Measurements from ENCODE around the gene HOXD8. TPM values are rescaled to one million over a fixed set of nuclear protein-coding genes. Genes with fewer than 3 reads are reported as not detected.

HOXD8 gene
- total RNA-seq, 5 donors from 2014 or later (not counting 1 experiment from before 2014, with no cell fraction given): not detected

DNA sequence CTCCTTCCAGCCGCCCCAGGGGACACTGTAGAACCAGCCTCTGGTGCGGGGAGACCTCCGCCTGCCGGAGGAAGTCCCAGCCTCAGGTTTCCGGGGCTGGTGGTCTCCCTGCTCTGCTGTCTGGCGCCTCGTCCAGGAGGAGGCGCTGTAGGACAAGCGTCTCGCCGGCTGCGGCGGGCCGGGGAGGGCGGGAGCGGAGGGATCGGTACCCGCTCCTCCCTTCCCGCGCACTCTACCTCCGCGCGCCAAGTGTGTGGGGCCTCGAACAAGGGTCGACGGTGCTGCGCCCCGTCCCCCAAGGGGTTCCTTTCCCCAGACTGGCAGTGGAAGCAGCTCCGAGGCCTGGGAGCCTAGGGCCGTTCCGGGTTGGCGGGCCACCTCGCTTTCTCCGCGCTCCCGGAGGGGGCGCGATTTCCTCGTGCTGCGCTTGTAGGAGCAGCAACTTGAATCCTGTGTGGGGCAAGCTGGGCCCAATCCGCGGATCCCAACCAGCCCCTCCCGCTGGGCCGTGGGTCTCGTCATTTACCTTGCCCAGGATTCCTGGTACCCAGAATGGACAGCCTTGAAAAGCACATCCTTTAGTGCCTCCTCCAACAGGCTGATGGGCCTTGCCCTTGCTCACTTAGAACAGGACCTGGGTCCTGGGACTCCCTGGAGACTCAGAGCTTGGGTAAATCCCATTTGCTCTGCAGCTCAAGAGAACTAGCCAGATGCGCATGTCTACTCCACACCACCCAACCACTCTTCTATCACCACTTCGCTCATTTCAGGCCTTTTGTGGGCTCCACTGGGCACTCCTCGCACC lies 11.2 kb downstream of the HOXD8 start:
- Mint-ChIP-seq H3K9me3 (peaks cover 0 to 9% (median 4%) of the 10 kb centered on the region in 3 donors), H3K27ac (no peak overlapping the region), H3K4me1 (peaks cover 25 to 35% (median 33%) of the 10 kb centered on the region in 3 donors), H3K36me3 (no peaks in the 10 kb centered on the region), H3K27me3 (peaks cover 78 to 92% of the 10 kb centered on the region in 2 donors), H3K4me3 (peak overlapping the region in 2 of 3 donors; percentile 29 to 60)
- Histone ChIP-seq H3K27ac (ENCODE audit: low read length) (no peak overlapping the region), H3K4me1 (ENCODE audit: control insufficient read depth in 1 of 2, extremely low read depth in 1 of 2, insufficient read depth in 2 of 2, low read length in 2 of 2) (peaks cover 5 to 36% of the 10 kb centered on the region in 2 experiments), H3K27me3 (replicated peaks in 1 of 2; ENCODE audit: control insufficient read depth in 2 of 2, extremely low read depth in 1 of 2, insufficient read depth in 2 of 2, low read length in 1 of 2) (peaks cover 38 to 80% of the 10 kb centered on the region in 2 experiments), H3K4me3 (ENCODE audit: control insufficient read depth in 1 of 2, extremely low read depth in 1 of 2, low read length in 1 of 2) (peak overlapping the region; percentile 14 to 42), H3K9me3 (peaks cover 6% of the 10 kb centered on the region), H3K36me3 (ENCODE audit: control insufficient read depth in 2 of 2, extremely low read depth in 1 of 2, insufficient read depth in 1 of 2, low read length in 1 of 2) (no peaks in the 10 kb centered on the region)
- ATAC-seq (replicated peaks in 1 of 4) (peak; percentile 76 to 94 (median 79)), DNase-seq (peak; percentile 17 to 80 (median 57))
- 8% methylated on average over 47 of the region's 48 CpGs for WGBS (ENCODE audit: insufficient coverage)
- ChIA-PET POLR2A (interaction anchor here in 1 of 2 donors (0.6 kb wide), 1 partner anchor 314 kb away, joined by 7 read pairs; no protein-coding TSS in a partner anchor), CTCF (interaction anchor here (0.5 to 3.7 kb wide), 41 partner anchors 8 to 1626 kb away, joined by 3 to 31 read pairs (median 5); no protein-coding TSS in a partner anchor)

GRCh38 chr2:176142281-176142680 lies 12.8 kb downstream of the HOXD8 start:
- Histone ChIP-seq H3K9me3 (peaks cover 6% of the 10 kb centered on the region), H3K27ac (ENCODE audit: low read length) (no peak overlapping the region), H3K4me1 (ENCODE audit: control insufficient read depth in 1 of 2, extremely low read depth in 1 of 2, insufficient read depth in 2 of 2, low read length in 2 of 2) (peaks cover 0 to 22% of the 10 kb centered on the region in 2 experiments), H3K27me3 (replicated peaks in 1 of 2; ENCODE audit: control insufficient read depth in 2 of 2, extremely low read depth in 1 of 2, insufficient read depth in 2 of 2, low read length in 1 of 2) (peaks cover 38 to 74% of the 10 kb centered on the region in 2 experiments), H3K36me3 (ENCODE audit: control insufficient read depth in 2 of 2, extremely low read depth in 1 of 2, insufficient read depth in 1 of 2, low read length in 1 of 2) (no peaks in the 10 kb centered on the region), H3K4me3 (ENCODE audit: control insufficient read depth in 1 of 2, extremely low read depth in 1 of 2, low read length in 1 of 2) (no peak overlapping the region)
- Mint-ChIP-seq H3K4me3 (no peak overlapping the region), H3K27ac (no peak overlapping the region), H3K27me3 (peaks cover 84 to 96% of the 10 kb centered on the region in 2 donors), H3K4me1 (peaks cover 20 to 27% (median 24%) of the 10 kb centered on the region in 3 donors), H3K9me3 (peaks cover 0 to 9% (median 4%) of the 10 kb centered on the region in 3 donors), H3K36me3 (no peaks in the 10 kb centered on the region)
- ChIA-PET CTCF (no interaction called here), POLR2A (no interaction called here)
- WGBS (ENCODE audit: insufficient coverage): no CpG with 5 or more reads among the region's 2 CpGs
- DNase-seq (no peak), ATAC-seq (replicated peaks in 1 of 4) (no peak)

GRCh38 chr2:176145085-176145969 lies 15.8 kb downstream of the HOXD8 start:
- ATAC-seq (replicated peaks in 1 of 4): no peak
- Mint-ChIP-seq H3K9me3 (no peaks in the 10 kb centered on the region), H3K4me1 (peaks cover 10 to 18% (median 11%) of the 10 kb centered on the region in 3 donors), H3K27me3 (peaks cover 86 to 95% of the 10 kb centered on the region in 2 donors), H3K27ac (no peak overlapping the region), H3K4me3 (no peak overlapping the region), H3K36me3 (no peaks in the 10 kb centered on the region)
- H3K4me3 ChIP-seq (ENCODE audit: control insufficient read depth in 1 of 2, extremely low read depth in 1 of 2, low read length in 1 of 2): no peak overlapping the region
- ChIA-PET POLR2A (no interaction called here), CTCF (interaction anchor here (0.6 to 2.1 kb wide), 3 partner anchors 14 to 506 kb away, joined by 4 to 6 read pairs (median 6); no protein-coding TSS in a partner anchor)
- H3K27ac ChIP-seq (ENCODE audit: low read length): no peak overlapping the region
- peaks cover 0 to 11% of the 10 kb centered on the region in 2 experiments for H3K4me1 ChIP-seq (ENCODE audit: control insufficient read depth in 1 of 2, extremely low read depth in 1 of 2, insufficient read depth in 2 of 2, low read length in 2 of 2)
- no peaks in the 10 kb centered on the region for H3K36me3 ChIP-seq (ENCODE audit: control insufficient read depth in 2 of 2, extremely low read depth in 1 of 2, insufficient read depth in 1 of 2, low read length in 1 of 2)
- H3K9me3 ChIP-seq: no peaks in the 10 kb centered on the region
- WGBS (ENCODE audit: insufficient coverage): 55% methylated on average over 1 of the region's 4 CpGs
- H3K27me3 ChIP-seq (replicated peaks in 1 of 2; ENCODE audit: control insufficient read depth in 2 of 2, extremely low read depth in 1 of 2, insufficient read depth in 2 of 2, low read length in 1 of 2): peaks cover 23 to 78% of the 10 kb centered on the region in 2 experiments
- DNase-seq: no peak

DNA sequence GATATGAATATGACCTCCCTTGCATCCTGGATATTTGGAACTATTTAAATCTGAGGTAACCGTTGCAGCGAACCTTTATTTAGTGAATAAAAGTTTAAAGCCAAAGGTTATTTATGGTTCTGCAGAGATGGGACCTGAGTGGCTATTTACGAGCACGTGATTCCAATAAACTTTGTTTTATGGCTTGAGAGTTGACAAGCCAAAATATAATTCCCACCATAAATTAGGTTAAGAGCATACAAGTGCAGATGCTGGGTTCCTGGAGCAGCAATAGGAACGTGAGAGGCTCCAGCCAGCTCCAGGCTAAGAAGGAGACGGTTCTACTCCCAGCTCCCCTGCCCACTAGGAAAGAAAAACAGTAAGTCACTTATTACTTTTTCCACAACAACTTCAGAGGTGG lies 16.6 kb downstream of the HOXD8 start:
- Histone ChIP-seq H3K4me3 (ENCODE audit: control insufficient read depth in 1 of 2, extremely low read depth in 1 of 2, low read length in 1 of 2) (no peak overlapping the region), H3K36me3 (ENCODE audit: control insufficient read depth in 2 of 2, extremely low read depth in 1 of 2, insufficient read depth in 1 of 2, low read length in 1 of 2) (no peaks in the 10 kb centered on the region), H3K4me1 (ENCODE audit: control insufficient read depth in 1 of 2, extremely low read depth in 1 of 2, insufficient read depth in 2 of 2, low read length in 2 of 2) (peaks cover 0 to 4% of the 10 kb centered on the region in 2 experiments), H3K9me3 (no peaks in the 10 kb centered on the region), H3K27me3 (replicated peaks in 1 of 2; ENCODE audit: control insufficient read depth in 2 of 2, extremely low read depth in 1 of 2, insufficient read depth in 2 of 2, low read length in 1 of 2) (peaks cover 19 to 78% of the 10 kb centered on the region in 2 experiments), H3K27ac (ENCODE audit: low read length) (no peak overlapping the region)
- ATAC-seq (replicated peaks in 1 of 4) (no peak), DNase-seq (no peak)
- no peak overlapping the region for H3K27ac Mint-ChIP-seq
- no peak overlapping the region for H3K4me3 Mint-ChIP-seq
- H3K4me1 Mint-ChIP-seq: peaks cover 6 to 15% (median 12%) of the 10 kb centered on the region in 3 donors
- ChIA-PET POLR2A (no interaction called here), CTCF (no interaction called here)
- H3K36me3 Mint-ChIP-seq: no peaks in the 10 kb centered on the region
- 0% methylated on average over 2 of the region's 6 CpGs for whole genome bisulfite sequencing (ENCODE audit: insufficient coverage)
- no peaks in the 10 kb centered on the region for H3K9me3 Mint-ChIP-seq
- H3K27me3 Mint-ChIP-seq: peaks cover 89 to 98% of the 10 kb centered on the region in 2 donors

DNA sequence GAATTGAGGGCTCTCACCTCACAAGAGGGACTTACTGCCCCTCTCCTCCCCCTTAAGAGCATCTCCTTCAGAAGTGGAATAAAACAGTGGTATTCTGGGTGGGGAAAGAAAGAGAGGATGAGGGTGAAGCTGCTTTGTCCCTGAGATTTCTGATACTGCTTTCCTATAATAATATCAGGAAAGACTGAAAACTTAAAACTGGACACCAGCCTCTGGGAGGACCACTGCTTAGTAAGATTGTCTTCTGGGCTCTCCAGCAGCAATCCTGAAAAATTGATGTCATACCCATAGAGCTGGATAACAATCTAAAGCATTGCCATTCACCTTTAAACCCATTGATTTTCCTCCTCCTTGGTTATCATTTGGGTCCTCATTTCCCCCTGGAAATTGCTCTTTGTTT lies 17.1 kb downstream of the HOXD8 start:
- Mint-ChIP-seq H3K27me3 (peaks cover 88 to 98% of the 10 kb centered on the region in 2 donors), H3K36me3 (no peaks in the 10 kb centered on the region), H3K4me3 (no peak overlapping the region), H3K27ac (peak overlapping the region in 1 of 2 donors; percentile 36), H3K9me3 (no peaks in the 10 kb centered on the region), H3K4me1 (peaks cover 4 to 12% (median 7%) of the 10 kb centered on the region in 3 donors)
- H3K4me1 ChIP-seq (ENCODE audit: control insufficient read depth in 1 of 2, extremely low read depth in 1 of 2, insufficient read depth in 2 of 2, low read length in 2 of 2): peaks cover 0 to 3% of the 10 kb centered on the region in 2 experiments
- no peak overlapping the region for H3K4me3 ChIP-seq (ENCODE audit: control insufficient read depth in 1 of 2, extremely low read depth in 1 of 2, low read length in 1 of 2)
- no peak overlapping the region for H3K27ac ChIP-seq (ENCODE audit: low read length)
- ATAC-seq (replicated peaks in 1 of 4) (no peak), DNase-seq (no peak)
- no peaks in the 10 kb centered on the region for H3K36me3 ChIP-seq (ENCODE audit: control insufficient read depth in 2 of 2, extremely low read depth in 1 of 2, insufficient read depth in 1 of 2, low read length in 1 of 2)
- H3K9me3 ChIP-seq: no peaks in the 10 kb centered on the region
- POLR2A ChIA-PET: no interaction called here
- H3K27me3 ChIP-seq (replicated peaks in 1 of 2; ENCODE audit: control insufficient read depth in 2 of 2, extremely low read depth in 1 of 2, insufficient read depth in 2 of 2, low read length in 1 of 2): peaks cover 21 to 81% of the 10 kb centered on the region in 2 experiments
- CTCF ChIA-PET: interaction anchor here in 1 of 2 donors (0.6 kb wide), 1 partner anchor 9 kb away, joined by 3 read pairs; no protein-coding TSS in a partner anchor

Measured in T-cell (primary cell).